HG03097 (cell line): ENCODE measurements around the gene BRF1.
"Not testable (repeated sequence)": the region's sequence is repeated elsewhere in the genome, so short reads cannot be mapped to it uniquely, and the experiment has no call there.

Experiments
- ATAC-seq: cut with Tn5 transposase; IDR thresholded peaks from one replicate; pipeline ENCODE4 v1.9.1; 2021; ENCODE audit not compliant: unreplicated experiment, low FRiP score

The BRF1 gene

DNA sequence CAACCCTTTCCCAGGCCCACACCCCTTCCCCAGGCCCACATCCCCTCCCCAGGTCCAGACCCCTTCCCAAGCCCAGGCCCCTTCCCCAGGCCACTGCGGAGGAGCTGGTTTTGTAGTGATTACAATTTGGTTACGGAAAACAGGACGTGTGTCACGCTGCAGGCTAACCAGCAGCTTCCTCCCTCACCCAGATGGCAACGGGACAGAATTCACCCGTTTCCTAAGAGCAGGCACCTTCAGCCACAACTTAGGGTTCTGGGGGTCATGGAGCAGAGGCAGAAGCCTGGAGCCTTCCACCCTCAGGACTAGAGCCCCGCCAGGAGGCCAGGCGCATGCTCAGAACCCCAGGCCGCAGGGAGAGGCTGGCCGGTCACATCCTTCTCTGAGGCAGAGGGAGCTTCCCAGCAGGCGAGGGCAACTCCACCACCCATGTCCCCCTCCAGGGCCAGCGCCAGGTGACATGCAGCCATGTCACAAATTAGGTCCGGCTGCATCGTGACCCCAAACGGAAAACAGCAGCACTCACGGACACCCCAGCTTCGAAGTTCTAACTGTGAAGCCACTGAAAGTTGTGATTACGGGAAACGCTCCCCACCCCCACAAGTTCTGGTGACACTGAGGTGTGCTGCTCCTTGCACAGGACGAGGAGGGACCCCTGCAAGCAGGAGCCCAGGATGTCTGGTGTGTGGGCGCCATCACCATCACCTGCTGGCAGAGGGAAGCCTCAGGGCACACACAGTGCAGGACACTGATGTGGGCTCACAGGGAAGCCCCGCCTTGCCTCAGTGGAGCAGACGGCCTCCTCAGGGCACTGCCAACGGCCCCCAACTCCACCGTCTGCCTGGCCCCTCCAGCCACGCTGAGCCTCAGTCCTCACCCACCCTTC is 7.7 kb downstream of the BRF1 start:
- no peak for ATAC-seq

DNA sequence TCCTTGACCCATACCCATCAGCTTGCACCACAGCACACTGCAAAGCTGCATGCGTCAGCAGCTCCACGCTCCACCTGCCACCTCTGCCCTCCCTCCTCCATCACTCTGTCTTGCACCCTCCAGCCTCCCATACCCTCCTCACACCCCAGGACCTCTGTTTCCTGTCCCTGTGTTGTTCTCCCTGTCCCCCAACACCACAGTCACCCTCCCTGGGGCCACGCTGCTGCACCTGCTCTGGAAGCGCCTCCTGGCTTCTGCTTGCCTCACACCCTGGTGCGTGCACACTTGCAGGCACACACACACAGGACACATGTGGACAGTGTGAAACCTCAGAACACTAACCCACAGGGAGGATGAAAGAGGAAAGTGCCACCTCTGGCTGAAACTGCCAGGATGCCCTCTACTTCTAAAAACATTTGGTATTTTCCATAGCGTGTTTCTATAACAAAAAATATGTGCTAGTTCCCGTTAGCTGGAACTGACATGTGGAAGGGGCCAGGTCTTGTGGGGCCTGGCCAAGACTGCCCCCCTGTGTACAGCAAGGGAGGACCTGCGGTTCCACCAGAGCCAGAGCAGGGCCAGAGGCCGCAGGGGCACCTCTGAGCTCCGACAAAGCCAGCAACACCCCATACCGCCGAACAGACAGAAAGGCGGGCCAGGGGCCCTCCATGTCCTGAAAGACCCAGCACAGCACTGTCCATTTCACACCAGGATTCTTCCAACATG is 10.0 kb downstream of the BRF1 start:
- no peak for ATAC-seq

DNA sequence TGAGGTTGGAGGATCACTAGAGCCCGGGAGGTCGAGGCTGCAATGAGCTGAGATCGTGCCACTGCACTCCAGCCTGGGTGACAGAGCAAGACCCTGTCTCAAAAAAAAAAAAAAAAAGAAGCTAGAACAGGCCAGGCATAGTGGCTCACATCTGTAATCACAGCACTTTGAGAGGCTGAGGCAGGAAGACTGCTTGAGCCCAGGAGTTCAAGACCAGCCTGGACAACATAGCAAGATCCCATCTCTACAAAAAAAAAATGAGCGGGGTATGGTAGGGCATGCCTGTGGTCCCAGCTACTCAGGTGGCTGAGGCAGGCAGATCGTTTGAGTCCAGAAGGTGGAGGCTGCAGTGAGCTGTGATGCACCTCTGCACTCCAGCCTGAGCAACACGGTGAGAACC is 11.9 kb downstream of the BRF1 start:
- not testable (repeated sequence) for ATAC-seq

DNA sequence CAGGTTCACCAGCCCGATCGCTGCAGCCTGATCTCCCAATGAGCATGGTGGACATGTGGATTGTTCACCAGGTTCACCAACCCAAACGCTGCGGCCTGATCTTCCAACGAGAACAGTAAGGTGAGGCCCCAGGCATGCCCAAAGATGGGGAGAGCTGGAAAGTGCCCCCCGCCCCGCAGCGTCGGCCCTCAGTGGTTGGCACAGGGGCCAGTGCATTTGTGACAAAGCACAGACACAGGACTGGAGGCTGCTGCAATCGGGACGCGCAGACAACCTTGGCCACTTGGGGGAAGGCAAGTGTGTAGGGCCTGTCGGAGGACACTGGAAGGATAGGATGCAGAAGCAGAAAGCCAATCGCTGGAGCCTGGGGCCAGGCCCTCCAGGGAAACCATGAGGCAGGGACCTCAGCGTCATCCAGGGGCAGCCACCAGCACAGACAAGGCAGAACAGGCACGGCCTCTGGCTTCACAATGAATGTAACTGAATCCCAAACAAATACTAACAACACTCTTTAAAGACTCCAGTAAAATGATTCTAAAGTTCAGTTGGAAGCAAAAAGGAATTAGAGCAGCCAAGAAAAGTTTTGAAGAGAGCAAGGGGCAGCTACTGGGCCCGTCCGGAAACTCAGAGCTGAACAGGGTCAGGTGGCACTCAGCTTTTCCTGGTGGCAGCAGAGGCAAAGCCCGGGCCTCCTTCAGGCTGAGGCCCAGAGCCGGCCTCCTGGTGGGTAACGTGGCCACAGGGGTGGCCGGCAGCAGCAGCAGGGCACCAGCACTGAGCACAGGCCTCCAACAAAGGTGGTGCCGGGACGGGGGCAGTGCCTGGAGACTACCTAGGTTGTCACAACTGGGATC is 13.3 kb downstream of the BRF1 start:
- ATAC-seq, result no peak

DNA sequence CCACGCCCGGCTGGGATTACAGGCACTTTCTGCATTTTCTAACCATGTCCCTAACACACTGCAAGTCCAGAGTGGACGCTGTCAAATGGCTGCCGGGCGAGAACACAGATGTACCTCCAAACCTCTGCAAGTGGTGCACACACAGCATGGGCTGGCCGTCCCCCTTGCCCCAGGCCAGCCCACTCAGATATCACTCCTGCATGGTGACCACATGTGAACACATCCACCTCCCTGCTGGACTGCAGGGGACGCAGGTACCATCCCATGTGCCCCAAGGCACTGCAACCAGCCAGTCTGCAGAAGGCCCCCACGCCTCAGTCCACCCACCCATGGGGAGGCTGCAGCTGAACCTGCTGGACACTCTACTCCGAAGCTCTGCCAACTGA is 14.0 kb downstream of the BRF1 start:
- ATAC-seq, result no peak

DNA sequence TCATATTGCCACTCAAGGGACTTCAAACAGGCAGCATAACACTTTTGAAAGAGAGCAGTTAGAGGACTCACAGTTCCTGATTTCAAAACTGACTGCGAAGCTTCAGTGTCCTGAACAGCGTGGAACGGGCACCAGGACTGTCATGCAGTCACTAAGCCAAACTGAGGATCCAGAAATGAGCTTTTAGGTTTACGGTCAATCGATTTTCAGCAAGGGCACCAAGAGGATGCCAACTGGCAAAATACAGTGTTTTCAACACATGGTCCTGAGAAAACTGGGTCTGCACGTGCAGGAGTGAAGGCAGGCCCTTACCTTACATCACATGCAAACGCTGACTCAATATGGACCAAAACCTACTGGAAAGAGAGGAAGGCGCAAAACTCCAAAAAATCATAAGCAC is 15.6 kb downstream of the BRF1 start:
- no peak for ATAC-seq

DNA sequence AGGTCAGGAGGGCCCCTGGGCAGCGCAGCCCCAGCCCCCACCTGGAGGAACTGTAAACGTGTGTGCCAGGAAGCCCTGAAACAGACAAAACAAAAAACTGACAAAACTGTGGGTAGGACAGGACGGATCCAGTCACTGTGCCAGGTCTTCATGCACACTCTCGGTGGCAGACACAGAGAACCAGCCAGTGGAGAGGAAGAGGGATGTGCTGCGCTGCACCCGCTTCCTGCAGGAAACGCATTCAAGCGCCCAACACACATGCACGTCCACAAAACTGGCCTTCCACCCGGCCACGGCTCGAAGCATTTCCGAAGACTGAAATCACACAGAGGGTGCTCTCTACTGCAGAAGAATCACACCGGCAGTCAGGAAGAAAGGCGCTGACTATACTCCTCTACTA is 16.9 kb downstream of the BRF1 start:
- ATAC-seq, result no peak

DNA sequence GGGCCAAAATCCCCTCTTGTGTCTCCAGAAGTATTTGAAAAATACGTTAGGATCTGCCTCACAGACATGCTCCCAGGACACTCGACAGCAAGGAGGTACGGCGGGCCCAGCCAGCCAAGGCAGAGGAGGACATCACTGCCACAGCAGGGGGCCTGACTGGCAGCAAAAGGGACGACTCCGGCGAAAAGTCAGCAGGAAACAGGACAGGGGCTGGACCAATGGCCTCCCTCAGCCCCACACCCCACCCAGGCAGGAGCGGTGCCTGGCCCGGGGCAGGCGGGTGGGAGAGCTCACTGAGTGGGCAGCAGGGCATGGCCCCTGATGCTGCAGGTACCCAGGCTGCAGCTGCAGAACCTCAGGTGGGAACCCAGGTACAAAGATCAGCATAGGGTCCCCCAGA is 17.8 kb downstream of the BRF1 start:
- ATAC-seq, result no peak

DNA sequence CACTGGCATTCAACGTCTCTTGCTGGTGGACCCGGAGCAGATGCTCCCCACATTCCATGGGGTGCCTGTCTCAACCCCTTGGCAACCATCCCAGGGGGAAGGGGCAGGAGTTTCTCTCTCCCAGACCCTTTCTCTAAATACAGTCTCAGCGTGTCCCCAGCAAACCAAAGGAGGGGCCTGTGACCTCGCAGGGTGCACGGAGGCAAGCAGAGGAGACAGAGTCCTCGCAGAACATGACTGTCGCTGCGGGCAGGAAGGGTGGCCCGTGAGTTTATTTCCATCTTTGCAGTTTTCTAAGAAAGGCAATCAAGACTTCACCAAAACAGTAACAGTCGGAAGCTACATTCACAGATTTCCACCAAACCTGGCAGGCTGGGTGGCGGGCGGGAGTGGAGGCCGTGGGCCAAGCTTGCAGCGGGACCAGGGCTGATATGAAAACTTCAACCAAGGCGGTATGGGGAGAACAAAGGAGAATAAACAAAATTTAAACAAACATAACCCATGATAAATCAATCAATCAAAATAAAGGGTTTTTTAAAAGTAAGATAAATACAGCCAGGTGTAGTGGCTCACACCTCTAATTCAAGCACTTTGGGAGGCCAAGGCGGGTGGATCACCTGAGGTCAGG is 18.6 kb downstream of the BRF1 start:
- no peak for ATAC-seq

DNA sequence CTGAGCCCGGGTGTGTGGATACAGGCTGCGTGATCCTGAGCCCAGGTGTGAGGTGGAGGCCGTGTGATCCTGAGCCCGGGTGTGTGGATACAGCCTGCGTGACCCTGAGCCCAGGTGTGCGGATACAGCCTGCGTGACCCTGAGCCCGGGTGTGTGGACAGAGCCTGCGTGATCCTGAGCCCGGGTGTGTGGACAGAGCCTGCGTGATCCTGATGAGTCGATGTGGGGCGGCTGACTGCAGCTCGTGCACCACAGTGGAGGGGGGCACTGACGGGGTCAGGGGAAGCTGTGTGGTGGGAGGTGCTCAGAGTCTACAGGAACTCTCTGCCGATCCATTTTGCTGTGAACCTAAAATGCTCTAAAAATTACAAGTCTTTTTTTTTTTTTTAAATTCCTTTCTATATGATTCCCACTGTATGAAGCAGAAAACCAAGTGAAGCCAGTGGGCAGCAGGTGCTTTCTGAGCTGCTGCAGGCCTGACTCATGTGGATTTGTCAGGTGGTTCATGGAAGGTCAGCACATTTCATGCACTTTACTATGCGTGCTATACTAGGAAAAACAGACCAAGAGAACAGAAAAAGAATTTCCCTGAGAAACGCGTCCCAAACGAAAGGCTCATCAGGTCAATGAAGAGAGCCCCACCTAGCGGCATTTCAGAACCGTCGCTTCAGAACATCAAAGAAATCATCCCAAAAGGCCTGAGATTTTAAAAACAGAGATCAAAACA is 19.3 kb downstream of the BRF1 start:
- no peak for ATAC-seq

DNA sequence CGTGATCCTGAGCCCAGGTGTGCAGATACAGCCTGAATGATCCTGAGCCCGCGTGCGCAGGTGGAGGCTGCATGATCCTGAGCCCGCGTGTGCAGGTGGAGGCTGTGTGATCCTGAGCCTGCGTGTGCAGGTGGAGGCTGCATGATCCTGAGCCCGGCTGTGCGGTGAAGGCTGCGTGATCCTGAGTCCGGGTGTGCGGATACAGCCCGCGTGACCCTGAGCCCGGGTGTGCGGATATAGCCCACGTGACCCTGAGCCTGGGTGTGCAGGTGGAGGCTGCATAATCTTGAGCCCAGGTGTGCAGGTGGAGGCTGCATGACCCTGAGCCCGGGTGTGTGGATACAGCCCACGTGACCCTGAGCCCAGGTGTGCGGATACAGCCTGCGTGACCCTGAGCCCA is 20.3 kb downstream of the BRF1 start:
- ATAC-seq, result no peak

DNA sequence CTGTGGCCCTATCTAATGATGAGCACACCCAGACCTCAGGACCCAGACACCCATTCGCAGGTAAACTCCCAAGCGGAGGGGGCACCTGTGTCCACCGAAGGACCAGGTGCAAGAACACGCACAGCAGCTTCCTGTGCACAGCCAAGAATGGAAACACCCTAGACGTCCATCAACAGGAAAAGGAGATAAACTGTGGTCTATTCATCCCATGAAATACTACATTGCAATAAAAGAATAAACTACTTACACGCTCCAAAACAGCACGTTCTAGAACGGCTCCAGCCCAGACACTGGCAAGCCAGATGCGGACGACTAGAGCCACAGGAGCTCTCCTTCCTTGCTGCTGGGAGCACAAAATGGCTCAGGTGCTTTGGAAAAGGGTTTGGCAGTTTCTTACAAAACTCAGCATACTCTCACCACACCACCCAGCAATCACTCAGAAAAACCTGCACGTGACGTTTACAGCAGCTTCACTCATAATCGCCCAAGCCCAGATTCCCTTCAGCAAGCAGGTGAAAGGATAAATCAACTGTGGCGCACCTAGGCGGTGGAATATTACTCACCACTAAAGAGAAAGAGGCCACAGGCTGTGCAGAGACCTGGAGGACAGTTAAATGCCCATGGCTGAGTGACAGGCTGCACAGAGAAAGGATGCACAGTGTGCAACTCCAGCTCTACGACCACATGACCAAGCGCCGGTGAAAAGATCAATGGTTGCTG is 21.0 kb downstream of the BRF1 start:
- ATAC-seq, result no peak

DNA sequence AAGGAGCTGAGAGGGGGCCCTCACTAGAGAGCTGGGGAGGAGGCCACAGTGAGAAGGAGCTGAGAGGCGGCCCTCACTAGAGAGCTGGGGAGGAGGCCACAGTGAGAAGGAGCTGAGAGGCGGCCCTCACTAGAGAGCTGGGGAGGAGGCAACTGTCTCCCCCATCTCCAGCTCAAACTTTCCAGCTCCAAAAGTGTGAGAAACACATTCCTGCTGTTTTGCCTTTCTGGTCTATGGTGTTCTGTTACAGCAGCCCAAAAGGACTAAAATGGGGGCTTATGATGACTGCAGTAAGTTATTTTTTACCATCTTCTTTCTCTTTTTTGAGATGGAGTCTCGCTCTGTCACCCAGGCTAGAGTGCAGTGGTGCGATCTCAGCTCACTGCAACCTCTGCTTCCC is 23.4 kb downstream of the BRF1 start:
- not testable (repeated sequence) for ATAC-seq

DNA sequence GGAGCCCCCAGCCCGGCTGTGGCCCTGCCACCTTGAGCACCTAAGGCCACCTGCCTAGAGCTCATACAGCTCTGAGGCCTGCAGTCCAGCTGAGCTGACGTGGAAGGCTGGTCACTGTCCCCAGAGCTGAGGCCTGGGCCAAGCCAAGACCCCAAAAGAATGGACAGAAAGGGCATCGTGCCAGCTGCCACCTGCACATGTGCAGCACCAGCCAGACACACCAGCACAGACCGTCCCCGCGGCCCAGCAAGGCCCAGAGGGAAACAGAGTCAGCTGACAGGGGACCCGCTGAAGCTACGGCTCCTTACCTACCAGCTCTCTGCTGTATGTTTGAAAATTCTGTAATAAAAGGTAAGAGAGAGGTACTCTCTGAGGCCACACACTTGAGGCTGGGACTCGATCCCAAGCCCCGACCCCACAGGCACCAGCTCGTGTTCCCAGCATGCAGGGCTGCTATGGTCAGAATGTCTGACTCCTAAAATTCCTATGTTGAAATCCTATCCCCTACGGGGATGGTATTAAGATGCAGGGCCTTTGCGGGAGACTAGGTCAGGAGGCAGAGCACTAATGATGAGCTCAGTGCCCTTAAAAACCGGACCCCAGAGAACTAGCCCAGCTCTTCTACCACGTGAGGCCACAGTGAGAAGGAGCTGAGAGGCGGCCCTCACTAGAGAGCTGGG is 25.4 kb downstream of the BRF1 start:
- no peak for ATAC-seq

DNA sequence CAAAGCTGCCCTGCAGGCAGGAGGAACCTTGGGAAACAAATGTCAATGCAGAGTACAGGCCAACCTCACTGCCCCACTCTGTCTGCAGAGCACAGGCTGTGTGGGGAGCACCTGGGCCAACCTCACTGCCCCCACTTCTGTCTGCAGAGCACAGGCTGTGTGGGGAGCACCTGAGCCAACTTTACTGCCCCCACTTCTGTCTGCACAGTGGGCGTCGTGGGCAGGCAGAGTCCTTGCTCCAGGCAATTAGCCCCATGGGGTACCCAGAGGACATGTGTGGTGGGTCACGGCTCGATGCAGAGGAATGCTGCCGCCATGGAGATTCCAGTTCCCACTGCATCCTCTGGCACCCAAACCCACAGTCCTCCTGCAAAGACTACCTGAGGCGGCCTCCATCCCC is 26.2 kb downstream of the BRF1 start:
- ATAC-seq, result no peak

DNA sequence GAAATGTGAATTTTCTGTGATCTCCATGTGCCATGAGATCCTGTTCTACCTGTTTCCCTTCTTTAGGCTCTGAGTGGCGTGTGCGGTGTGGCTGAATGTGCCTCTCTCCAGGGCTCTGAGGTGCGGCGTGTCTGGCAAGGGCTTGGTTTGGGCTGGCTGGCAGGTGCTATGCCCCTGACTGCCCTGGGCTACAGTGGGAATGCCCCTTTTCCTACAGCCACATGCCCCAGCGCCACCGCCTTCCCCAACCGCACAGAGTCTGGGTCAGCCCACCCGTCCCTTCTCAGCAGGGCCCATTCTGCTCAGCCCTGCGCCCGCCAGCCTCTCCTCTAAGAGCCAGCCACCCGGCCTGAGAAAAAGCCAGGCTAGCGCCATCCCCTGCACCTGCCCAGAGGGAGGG is 27.7 kb downstream of the BRF1 start:
- ATAC-seq, result no peak

DNA sequence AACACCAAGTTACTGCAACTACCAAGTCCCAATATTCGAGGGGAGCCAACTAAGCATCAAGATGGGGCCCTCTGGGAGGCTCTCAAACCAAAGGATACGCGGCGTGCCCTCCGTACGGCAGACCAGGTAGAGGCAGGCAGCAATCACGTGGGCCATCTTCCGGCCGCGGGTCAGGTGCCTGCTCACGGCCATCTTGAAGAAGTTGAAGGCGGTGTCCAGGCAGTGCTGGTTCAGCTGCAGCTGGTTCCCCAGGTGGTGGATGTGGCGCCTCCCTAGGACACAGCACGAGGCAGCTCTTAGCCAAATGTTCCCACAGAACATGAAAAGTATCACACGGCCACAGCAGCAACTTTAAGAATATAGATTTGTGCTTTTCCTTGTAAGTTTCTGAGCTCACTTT is 28.2 kb downstream of the BRF1 start:
- ATAC-seq, result no peak

DNA sequence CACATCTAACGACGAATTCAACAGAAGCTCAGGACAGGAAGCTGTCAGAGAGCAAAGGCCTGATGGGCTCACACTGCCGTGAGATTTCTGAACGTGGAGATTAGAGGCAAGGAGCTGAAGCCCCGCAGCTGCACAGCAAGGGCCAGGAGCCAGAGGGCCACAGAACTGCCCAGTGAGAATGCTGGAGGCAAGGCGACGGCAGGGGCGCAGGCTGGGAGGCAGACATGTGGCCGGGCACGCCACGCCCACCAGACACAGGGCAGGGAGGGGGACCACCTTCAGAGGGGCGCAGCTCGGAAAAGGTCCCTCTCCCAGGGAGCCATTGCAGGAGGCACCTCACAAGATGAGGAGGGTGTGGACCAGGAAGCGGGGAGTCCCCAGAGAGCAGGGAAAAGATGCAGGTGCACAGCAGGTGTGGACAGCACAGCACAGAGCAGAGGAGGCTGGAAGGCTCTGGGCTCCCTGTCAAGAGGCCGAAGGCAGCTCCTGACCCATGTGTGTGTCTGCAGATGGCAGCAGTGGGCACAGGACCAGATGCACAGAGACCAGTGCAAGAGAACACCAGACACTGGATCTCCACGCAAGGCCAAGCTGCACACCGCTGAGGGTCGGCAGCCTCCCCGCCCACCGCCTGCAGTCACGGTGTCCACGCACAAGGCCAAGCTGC is 29.4 kb downstream of the BRF1 start:
- no peak for ATAC-seq
